NCI-H82 (cell line): ENCODE data around the gene UBR1.
"Not testable (repeated sequence)": the region's sequence is repeated elsewhere in the genome, so short reads cannot be mapped to it uniquely, and the experiment has no call there.

Source experiments
- DNase-seq: peaks from one replicate; lab custom pipeline; 2025; lab: John Stamatoyannopoulos, UW

The UBR1 gene

DNA sequence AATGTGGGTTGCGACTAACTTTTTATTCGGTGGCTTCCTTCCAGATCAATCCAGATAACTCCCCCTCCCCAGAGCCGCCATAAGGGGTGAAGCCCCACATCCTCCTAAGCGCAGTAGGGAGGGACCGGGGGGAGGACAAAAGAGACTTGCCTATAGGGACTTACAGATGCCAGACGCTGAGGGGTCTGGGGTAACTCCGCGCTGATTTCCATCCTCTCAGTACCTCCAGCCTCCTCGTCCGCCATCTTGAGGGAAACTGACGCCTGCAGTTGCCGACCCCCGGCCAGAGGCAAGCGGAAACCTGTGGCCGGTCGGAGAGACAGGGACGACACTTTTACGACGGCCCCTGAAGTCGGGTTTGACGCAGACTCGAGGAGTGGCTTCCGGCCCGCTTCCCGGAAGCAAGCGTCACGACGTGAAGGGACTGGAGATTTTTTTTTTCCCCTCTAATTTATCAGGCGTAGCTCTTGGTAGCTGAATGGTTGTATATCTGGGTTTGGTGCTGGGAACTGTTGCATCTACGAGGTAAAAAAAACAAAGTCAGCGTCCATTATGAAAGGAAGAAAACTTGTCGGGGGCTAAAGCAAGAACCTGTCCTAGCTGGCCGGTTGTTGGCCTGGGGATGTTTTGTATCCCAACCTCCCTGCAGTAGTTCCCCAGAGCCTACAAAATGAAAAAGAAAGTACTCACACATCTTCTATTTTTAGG is at the start of gene UBR1:
TSS of gene UBR1 (minus strand) at position 261 of the 708 bp plus-strand sequence. CDS start at position 245, 16 bp downstream.
- DNase-seq, result peak; percentile 96

DNA sequence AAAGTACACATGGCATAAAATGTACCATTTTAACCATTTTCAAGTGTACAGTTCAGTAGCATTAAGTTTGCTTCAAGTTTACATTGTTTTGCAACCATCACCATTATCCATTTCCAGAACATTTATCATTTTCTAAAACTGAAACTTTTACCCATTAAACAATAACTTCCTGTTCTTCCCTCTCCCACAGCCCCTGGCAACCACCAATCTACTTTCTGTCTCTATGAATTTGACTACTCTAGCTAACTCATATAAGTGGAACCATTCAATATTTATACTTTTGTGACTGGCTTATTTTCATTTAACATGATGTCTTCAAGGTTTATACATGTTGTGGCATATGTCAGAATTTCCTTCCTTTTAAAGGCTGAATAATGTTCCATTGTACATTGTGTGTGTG is 47.4 kb upstream of the UBR1 start:
- DNase-seq, result no peak

DNA sequence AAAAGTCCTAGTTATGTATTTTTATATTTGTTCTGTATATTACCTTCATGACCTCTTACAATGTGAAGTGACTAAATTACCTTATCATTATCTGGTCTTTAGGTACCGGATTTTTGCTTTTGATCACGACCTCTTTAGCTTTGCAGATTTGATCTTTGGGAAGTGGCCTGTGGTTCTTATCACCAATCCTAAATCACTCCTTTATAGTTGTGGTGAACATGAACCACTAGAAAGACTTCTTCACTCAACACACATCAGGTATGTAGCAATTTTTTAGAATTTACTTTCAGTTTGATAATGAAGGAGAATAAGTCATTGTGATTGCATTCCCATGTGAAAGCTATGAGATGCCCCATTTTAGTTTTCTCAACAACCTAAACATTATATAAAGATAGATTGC is 45.9 kb upstream of the UBR1 start:
- no peak for DNase-seq

DNA sequence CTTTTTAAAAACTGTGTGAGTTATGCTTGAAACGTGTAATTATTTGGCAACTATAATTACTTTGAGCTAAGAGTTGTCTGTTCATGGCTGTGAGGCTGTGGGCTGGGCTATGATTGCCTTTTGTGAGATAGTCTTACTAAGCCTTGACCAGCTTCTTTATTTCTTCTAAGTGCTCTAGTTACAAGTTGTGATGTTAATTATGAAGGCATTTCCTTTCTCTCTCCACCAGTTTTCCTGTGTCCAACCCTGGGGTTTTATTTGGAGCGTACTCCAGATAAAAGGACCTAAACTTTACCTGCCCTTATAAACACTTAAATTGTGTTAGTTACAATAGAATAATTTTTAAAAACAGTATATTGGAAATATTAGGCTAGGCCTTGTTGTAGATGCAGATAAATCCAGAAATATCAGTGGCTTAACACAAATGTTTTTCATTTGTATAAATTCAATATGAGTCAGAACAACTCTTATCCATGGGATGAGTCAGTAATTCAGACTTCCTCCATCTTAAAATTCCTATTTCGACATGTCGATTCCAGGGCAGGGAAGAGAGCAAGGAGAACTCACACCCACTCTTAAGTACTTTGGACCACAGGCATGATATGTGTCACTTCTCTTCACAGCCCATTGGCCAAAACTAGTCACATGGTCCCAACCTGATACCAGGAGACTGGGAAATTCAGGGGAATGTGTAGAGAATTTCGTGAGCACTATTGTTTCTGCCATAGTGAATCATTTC is 44.5 kb upstream of the UBR1 start:
- DNase-seq, result no peak

DNA sequence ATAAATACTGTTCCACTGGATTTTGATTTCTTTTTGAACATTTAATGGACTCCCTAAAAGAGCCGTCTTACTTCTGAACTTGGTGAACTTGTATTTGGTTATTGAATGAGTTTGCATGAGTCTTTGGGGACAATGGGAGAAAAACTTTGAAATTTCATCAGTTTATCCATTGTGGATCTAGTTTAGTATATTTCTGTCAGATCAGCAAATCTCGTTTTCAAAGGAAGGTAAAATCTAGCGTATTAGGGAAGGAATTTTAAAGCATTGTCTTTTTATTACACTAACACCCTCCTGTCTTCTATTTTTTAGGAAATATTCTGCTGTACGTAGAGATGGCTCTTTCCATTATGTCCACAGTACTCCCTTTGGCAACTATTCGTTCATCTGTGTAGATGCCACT is 40.3 kb upstream of the UBR1 start:
- no peak for DNase-seq

DNA sequence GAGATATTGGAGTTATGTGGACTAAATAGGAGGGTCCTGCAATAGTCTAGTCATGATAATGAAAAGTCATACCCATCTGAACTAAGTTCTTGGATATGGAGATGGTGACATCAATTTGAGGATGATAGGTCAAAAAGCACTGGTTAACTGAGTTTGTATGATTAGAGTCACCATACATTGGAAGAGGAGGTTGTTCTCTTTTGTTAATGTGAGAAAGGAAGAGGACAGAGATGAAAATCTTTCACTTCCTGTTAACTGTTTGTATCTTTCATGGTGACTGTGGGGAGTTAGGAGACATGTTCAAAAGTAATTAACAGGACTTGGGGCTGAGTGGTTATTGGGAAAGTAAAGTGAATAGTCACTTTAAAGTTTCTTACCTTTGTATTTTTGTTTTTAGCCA is 38.7 kb upstream of the UBR1 start:
- no peak for DNase-seq

DNA sequence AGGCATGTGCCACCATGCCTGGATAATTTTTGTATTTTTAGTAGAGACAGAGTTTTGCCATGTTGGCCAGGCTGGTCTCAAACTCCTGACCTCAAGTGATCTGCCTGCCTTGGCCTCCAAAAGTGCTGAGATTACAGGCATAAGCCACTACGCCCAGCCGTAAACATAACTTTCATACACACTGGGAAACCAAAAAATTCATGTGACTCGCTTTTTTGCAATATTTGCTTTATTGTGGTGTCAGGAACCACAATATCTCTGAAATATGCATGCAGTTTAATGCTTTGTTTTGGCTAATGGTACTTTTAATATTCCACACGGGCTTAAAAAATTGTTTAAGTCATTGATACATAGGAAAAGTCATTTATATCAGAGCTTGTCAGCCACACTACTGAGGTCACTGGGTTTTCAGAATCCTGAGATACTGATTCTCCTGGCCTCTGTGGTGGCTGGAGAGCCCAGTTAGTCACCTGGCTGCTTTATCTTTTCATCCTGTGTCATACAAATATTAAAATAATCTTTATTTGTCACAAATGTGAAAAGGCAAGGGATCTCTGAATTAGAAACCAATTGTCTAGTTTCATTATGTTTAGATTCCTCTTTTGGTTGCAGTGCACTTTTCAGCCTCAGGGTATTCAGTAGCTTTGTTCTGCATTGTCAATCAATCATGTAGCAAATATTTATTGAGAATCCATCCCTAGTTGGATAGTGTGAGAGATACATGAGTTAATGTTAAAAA is 37.5 kb upstream of the UBR1 start:
- DNase-seq, result no peak

DNA sequence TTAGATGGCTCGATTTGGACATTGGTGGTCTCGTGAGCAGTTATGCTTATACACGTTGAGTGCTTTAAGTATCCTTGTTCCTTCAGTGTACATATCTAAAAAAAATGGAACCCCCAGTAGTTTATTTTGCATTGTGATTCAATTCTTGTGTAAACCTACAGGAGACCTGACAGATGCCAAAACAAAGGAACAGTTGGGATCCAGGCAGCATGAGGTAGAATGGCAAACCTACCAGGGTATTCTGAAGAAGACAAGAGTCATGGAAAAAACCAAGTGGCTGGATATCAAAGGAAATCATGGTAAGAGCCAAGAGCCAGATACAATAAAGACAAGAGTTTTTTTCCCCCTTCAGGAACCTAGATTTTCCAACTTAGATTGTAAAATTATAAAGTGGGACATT is 29.5 kb upstream of the UBR1 start:
- DNase-seq, result no peak

DNA sequence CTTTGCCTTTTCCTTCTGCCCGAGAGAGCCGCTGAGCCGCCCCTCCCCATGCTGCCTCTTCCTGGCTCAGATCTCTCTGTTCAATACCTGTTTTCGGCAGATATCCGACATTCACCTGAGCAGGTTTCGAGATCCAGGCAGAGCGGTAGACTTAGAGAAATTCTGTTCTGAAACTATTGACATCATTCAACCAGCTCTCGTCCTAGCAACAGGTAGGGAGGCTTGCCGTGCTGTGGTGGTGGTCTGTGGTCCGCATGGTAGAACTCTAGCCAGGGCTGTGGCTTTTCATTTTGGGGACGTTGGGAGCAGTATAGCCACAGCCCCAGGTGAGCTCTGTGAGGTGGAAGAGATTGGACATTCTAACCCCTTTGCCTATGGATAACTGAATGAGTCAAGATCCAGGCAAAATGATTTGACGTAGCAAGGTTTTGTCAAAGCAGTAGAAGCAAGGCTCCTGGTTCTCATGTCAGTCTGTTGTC is 28.4 kb upstream of the UBR1 start:
- no peak for DNase-seq

DNA sequence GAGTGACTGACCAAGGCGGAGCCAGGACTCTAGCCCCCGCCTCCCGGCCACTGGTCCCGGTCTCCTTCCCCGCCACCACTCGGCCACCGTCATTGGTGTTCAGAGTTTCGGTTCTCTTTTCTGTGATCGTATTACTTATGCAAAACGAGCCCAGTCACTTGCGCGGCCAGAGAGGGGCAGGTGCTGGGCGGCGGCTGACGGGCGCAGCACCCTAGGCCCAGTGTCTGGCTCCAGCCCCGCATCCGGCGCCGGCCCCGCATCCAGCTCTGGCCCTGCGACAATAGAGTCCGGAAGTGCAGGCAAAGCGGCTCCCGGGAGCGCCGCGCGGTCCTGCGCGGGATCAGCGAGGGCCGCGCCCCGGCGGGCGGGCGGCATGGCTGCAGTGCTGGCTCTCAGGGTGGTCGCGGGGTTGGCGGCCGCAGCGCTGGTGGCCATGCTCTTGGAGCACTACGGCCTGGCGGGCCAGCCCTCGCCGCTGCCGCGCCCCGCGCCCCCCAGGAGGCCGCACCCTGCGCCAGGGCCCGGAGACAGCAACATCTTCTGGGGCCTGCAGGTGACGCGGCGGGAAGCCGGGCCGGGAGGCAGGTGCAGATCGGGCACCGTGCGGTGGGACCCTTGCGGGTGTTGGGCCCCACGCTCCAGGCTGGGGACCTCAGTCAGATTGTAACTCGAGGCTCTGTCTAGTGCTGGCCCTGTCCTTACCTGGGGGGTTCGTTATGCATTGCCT is 27.8 kb upstream of the UBR1 start, which contains the start of gene TMEM62:
TSS of gene TMEM62 (plus strand) at position 157 of the 727 bp plus-strand sequence. CDS start at position 374, 217 bp downstream.
- DNase-seq, result peak; percentile 68

DNA sequence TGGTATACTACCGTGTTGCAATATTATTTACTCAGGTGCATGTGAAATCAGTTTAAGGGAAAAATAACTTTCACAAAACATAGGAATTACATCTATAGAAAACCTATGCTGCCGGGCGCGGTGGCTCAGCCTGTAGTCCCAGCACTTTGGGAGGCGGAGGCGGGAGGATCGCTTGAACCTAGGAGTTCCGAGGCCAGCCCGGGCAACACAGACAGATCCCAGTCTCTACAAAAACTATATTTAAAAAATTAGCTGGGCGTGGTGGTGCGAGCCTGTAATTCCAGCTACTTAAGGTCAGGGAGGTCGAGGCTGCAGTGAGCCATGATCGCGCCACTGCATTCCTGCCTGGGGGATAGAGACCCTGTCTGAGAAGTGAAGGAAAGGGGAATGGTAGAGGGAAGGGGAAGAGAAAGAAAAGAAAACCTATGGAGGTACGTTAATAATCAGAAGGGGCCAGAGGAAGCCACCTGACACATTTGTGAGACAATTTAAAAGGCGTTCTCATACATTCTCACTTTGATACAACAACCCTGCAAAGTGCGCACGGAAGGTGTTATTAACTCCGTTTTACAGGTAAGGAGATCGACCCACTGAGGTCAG is 27.1 kb upstream of the UBR1 start:
- DNase-seq, result no peak

DNA sequence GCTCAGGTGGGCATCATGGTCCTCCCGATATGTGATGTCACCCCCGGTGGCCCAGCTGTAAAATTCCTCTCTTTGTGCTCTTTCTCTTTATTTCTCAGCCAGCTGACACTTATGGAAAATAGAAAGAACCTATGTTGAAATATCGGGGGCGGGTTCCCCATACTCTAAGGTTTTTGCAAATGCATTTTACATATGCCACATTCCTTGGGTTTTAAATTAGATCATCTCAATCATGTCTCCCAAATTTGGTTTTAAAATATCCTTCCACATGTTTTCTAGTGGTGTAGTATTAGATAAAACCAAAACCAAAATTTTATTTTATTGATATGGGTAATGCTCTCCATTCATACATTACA is 23.1 kb upstream of the UBR1 start:
- no peak for DNase-seq

DNA sequence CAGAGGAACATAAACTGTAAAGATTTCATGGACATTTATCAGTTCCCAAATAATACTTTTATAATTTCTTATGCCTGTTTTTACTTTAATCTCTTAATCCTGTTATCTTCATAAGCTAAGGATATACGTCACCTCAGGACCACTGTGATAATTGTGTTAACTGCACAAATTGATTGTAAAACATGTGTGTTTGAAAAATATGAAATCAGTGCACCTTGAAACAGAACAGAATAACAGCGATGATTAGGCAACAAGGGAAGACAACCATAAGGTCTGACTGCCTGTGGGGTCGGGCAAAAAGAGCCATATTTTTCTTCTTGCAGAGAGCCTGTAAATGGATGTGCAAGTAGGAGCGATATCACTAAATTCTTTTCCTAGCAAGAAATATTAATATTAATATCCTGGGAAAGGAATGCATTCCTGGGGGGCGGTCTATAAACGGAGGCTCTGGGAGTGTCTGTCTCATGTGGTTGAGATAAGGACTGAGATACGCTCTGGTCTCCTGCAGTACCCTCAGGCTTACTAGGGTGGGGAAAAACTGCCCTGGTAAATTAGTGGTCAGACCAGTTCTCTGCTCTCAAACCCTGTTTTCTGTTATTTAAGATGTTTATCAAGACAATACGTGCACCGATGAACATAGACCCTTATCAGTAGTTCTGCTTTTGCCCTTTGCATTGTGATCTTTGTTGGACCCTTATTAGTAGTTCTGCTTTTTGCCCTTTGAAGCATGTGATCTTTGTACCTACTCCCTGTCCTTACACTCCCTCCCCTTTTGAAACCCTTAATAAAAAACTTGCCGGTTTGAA is 22.5 kb upstream of the UBR1 start:
- DNase-seq, result not testable (repeated sequence)

DNA sequence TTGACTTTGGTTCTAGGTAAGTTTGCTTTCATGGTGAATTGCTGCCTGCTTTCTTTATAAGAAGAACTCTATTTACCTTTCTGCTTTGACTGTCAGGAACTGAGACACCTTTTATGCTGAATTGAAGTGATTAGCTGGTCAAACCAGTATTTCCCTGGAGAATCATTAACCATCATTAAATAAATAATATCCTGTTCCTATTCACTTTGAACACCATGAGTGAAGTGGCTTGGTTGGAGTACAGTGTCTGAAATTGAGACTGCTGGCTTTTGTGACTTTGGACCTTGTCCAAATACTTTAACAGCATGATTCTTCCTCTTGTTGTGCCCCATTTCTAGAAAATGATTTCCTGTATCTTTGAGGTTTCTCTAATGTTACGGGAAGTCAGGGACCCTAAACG is 21.9 kb upstream of the UBR1 start:
- no peak for DNase-seq

DNA sequence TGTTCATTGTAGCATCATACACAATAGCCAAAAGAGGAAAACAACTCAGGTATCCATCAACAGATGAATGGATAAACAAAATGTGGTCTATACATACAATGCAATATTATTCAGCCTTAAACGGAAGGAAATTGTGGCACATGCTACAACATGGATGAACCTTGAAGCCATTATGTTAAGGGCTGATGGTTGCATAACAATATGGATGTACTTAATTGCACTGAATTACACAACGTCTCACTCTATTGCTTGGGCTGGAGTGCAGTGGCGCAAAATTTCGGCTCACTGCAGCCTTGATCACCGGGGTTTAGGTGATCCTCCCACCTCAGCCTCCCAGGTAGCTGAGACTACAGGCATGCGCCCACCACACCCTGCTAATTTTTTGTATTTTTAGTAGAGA is 20.5 kb upstream of the UBR1 start:
- DNase-seq, result no peak

DNA sequence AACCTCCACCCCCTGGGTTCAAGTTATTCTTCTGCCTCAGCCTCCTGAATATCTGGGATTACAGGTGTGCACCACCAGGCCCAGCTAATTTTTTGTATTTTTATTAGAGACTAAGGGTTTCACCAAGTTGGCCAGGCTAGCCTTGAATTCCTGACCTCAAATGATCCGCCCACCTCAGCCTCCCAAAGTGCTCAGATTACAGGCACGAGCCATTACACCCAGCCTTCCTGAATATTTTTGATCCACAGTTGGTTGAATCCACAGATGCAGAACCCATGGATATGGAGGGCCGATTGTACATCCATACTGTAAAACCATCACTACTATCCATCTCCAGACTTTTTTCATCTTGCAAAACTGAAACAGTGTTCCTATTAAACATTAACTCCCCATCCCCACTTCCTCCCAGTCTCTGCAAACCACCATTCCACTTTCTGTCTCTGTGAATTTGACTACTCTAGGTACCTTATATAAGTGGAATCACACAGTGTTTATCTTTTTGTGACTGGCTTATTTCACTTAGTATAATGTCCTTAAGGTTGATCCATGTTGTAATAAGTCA is 19.3 kb upstream of the UBR1 start:
- no peak for DNase-seq

DNA sequence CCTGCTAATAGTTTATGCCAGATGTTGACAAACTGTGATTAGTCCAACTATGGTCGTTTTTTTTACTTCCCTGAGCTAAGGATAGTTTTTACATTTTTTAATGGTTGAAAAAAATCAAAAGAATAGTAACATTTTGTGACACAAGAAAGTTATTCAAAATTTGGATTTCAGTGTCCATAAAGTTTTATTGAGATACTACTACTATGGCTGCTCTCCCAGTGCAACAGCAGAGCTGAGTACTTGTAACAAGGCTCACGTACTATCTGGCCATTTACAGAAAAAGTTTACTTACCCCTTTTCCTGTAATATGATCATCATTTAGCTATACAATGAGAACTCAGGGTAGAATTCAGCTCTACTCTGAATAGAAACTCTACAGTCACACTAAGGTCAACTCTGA is 16.0 kb upstream of the UBR1 start:
- DNase-seq, result no peak

DNA sequence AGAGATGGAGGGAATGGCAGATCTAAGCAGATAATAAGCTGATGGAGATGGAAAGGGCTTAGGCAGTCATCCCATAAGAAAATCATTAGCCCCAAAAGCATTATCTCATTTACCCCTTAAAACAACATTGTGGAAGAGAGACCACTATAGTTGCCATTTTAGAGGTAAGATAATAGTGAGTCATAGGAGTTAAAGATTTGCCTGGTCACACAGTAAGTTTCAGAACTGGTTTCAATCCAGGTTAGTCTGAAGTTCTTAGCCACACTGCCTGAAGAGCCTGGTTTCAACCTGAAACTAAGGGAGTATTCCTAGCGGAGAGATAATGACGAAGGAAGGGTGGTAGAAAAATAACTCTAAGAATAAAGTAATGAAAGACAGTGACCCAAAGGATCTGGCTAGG is 13.0 kb upstream of the UBR1 start:
- peak; percentile 66 for DNase-seq

DNA sequence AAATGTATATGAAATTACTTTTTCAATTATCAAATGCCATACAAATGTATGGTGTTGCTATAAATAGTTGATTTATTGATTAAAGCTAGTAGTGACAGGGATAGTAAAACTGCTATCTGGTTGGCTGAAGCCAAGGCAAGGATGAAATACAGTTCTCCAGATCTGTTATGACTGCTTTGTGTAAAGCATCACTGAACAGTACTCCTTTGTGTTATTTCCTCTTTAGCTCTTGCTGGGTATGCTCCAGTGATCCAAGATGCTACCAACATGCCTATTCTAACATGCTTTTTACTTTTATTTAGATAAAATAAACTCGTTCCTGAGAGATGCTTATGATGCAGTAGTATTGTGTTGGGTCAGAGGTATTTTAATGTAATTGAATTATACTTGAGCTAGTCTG is 12.4 kb upstream of the UBR1 start:
- DNase-seq, result no peak

DNA sequence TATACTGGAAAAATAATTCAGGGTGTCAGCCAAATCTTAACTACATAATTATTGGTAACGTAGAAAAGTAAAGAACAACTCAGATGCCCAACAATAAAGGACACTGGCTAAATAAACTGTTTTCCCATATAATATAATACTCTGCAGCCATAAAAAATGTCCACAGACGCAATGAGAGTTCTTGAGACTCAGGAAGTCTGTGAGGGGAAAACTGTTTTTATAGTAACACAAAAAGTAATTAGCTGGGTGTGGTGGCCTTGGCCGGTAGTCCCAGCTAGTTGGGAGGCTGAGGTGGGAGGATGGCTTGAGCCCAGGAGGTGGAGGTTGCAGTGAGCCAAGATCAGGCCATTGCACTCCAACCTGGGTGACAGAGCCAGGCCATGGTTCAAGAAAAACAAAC is 5.5 kb upstream of the UBR1 start:
- no peak for DNase-seq

DNA sequence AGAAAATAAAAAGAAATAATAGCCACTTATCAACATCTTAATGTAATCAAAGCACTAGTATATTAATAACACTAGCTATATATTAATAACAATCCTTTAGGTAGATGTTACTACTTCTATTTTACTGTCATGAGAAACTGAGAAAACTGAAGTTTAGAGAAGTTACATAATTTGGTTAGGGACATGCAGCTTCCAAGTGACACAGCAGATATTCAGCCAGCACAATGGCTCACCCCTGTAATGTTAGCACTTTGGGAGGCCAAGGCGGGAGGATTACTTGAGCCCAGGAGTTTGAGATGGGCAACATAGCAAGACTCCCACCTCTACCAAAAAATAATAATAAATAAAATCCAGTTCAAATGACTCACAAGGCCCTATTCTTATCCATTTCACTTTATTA is 1.9 kb upstream of the UBR1 start:
- DNase-seq, result no peak
